ENCODE measurements around the gene SEMA5B.

SEMA5B gene

DNA sequence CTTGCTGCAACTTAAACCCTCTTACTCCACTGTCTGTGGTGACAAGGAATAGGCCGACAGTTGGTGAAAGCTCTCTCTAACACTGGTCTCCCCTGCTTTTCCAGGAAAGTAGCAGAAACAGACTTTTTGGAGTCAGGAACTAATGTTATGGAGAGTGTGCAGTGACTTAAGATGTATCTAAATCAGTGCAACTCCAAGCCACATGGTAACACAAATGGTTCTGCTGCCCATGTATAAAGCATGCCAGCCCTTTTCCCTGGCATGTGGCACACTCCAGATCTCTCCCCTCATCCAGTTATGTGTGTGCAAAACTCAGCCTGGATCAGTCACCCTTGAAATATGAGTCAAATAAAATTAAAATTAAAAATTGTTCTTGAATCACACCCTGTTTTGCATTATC lies 55.4 kb downstream of the SEMA5B start:
- DNase-seq = no peak

DNA sequence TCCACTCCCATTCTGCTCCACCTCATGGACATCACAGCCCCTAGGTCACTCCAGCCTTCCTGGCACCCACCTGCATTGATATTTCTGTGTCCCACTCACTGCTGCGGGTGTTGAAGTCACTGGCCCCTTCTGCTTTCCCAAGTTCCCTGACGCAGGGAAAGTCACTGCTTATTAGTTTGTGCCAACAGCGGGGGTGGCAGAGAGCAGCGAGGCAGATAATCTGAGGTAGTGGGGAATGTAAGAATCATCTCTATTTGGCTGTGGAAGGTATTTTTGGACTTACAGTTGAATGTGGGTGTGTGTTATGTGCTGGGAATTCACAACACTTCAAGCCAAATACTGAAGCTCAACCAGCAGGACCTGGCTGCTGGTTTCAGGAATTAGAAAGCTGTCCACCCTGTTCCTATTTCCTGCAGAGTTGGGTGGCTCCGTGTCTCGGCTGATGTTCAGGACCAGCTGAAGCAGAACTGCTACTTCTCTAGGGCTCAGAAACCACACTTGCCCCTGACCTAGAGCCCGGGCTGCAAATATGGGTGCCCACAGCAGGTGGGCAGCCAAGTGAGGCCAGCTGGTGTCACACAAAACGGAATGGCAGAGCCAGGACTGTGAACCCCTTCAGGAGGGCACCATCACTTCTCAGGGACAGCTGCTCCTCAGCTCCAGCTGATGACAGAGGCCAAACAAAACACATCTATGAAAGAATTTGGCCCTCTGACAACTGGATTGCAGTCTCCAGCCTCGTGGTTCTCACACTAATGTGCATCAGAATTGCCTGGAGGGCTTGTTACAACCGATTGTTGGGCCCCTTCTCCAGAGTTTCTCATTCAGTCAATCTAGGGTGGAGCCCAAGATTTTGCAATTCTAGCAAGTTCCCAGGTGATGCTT lies 57.7 kb downstream of the SEMA5B start:
- DNase-seq = no peak

DNA sequence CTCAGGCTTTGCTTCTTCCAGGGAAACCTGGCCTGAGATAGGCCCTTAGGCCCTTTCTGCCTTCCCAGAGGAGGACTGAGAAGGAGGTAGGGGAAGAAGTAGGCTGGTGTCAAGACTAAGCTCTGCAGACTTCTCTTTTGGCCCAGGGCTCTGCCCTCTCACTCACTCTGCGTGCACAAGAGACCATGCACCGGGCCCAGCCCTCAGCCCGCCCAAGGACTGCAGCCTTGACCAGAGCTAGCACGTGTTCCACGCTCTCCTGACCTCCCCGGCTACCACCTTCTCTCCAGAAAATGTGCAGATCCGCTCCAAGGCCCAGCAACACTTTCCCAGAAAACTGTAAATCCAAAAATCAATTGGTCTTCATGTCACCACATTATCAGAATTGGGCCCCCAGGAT lies 59.8 kb downstream of the SEMA5B start:
- DNase-seq = no peak

DNA sequence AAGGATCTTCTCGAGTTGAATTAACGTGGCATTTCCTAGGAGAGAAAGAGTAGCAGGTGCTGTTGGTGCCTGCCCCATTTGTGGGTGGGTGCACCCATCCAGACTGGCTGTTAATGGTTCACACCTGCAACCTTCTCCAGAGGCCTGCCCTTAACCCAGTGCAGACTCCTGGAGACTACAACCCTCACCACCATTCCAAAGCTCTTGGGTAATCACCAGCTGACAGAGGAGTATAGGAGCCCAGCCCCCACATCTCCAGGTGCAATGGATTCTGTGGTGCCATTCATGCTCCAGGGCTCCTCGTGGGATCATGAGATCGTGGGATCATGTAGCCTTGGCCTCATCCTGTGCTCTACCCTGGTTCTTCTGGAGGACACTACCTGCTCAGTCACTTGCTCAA lies 60.2 kb downstream of the SEMA5B start:
- no peak for DNase-seq

DNA sequence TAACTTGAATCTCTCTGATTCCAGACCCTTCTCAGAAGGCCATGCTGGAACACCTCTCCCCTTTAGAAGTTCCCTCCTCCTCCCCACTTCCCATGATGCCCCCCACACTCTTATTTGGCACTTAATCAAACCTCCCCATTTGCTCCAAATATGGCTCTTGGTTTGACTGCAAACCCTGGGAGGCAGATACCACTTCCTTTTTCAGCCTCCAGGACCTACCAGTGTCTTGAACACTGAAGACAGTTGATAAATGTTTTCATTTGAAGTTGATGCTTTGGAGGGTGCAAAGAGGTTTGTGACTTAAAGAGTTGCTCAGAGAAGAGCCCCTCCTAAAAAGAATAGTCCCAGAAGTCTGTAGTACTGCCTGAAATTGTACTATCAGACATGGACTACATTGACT lies 61.5 kb downstream of the SEMA5B start:
- no peak for DNase-seq

DNA sequence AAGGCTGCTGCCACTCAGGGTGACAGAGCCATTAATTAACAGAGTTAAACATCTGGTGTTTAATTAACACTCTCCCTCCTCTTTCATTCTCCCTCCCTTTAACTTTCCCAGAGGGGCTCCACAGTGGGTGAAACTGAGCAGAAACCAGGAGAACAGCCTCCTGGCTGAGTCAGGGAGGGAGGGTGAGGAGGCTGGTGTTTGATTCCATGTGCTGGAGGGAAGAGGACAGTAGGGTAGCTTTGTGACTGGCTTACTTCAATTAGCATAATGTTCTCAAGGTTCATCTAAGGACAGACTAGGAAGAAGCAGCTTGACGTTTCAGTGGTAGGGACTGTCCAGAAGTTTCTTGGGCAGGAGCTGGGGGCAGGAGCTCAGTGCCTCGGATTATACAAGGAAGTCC lies 62.8 kb downstream of the SEMA5B start:
- no peak for DNase-seq

DNA sequence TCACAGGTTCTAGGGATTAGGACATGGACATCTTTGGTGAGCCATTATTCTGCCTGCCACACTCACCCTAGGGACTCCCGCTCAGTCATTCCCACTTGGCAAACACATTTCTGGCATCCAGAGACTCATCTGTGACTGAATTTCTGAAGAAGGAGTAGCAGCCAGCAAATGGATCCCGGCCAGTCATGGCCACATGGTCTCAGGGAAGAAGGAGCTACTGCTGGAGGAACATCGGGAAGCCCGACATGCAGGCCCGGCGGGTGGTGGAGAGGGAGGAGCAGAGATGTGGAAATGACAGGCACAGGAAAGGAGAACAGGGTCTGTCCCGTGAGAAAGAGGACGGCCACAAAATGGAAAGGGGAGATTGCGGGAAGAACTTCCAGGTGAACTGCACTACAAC lies 65.4 kb downstream of the SEMA5B start:
- DNase-seq = no peak

DNA sequence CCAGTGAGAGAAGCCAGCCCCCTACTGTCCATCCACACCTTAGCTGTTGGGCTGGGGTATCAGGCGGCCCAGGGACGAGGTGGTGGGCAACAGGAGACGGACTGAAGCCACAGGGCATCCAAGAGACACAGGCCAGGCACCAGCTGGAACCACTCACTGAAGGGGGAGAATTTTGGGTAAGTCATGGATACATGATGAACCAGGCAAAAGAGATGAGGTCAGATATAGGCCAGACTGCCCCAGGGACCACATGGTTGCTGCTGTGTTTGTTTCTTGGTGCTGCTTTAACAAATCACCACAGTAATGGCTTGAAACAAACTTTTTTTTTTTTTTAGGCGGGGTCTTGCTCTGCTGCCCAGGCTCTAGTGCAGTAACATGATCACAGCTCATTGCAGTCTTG lies 66.4 kb downstream of the SEMA5B start:
- no peak for DNase-seq

DNA sequence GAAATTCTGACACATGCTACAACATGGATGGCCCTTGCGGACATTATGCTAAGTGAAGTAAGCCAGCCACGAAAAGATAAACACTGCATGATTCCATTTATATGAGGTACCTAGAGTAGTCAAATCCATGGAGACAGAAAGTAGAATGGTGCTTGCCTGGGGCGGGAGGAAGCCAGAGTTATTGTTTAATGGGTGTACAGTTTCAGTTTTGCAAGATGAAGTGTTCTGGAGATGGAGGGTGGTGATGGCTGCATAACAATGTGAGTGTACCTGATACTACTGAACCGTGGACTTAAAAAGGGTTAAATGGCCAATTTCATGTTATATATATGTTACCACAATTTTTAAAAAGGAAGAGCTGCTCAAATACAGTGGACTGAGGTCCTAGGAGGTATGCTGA lies 66.9 kb downstream of the SEMA5B start:
- no peak for DNase-seq

DNA sequence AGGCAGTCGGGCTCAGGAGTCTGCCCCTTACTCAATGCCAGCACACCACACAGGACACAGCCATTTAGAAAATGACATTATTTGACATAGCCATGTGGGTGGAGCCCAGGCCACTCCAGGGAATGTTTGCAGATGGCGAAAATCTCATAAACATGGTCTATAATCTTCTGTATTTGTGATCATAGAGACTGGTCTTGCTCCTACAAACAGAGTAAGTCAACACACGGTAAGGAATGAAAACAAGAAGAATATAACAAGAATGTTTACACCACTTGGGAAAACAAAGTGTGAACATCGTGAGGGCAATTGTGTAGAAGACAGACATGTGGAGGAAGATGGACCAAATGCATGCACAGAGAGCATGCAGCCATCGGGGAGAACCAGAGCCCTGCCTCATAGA lies 68.2 kb downstream of the SEMA5B start:
- no peak for DNase-seq

- DNase-seq = no peak
These were observed 69.6 kb downstream of the SEMA5B start for GRCh38 chr3:122957707-122958689.

DNA sequence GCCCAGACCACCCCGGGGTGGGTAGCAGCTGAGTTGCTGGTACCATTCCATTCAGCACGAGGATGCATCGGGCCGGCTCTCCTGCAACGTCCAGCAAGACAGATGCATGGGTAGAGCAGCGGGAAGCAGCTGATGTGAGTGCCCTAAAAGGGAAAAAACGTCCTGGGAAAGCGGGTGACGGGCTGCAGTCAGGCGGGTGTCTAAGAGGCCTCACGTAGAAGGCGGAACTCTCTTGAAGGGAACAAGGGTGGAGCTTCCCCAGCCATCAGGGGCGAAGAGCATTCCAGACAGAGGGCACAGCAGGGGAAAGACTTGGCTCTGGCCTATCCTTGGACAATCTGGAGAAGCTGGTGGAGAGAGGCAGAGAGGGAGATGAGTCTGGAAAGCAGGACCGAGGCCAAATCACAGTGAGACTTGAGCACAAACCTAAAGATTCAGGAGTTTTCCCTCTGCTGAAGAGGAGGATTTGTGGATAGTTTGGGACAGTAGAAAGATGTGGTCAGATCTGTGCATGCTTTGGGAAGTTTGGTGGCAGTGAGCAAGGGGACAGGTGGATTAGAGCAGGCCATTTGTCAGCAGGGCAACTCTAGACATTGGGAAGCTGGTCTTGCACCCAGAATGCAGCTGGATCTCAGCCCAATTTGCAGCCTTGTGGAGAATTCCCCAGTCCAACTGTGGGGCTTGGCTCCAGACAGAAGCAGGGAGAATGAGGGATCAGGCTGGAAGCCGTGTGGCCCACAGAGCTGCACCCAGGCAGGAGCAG lies 70.7 kb downstream of the SEMA5B start:
- DNase-seq = no peak

DNA sequence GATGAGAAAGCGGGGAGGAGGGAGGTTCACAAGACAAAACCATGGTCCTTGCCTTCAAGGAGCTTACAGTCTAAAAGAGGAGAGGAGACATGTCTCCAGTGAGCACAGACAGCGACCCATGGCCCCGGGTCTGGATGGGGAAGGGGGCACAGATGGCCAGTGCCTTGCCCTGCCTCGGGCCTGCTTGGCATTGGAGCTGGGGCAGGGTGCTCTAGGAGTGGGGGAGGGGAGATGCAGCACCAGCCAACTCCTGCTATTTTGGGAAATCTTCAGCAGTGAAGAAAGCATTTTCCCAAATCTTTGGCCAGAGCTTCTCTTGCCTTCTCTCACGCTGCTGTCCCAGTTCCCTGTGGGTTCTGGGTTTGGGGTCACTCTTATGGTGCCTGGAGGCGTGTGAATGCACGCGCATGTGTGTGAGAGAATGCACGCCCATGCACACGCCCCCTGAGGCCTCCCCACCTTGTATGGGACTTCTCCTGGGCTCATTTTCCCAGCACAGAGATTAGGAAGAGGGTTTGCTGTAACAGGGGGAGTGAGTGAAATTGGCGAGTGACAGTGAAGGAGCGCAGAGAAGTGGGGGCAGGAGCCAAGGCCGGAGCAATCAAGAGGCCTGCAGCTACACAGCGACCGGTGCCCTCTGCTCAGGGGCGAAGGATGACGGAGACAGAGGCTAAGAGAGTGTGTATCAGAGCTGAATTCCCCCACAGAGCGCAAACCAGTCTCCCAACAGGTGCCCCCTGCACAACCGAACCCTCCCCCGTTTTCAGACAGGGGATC lies 71.5 kb downstream of the SEMA5B start:
- no peak for DNase-seq

DNA sequence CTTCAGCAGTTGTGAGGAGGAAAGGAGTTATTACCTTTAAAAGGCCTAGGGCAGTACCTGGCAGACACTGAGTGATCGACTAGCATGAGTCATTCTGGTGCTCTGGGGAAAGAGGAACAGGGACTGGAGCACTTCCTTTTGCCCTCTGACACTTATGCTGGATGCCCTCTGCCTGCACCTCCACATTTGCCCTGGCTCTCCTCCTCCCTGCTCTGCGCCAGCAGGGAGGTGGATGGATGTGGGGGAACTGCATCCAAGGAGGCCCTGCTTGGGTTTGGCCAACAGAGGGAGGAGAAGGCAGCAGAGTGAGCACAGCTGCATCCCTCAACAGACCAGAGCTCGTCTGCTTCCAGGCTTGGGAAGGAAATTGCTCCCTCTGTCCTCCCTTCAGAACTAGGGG lies 75.0 kb downstream of the SEMA5B start:
- peak in 1 of 2 donors; percentile 20 for DNase-seq

- DNase-seq = no peak
These were observed 79.2 kb downstream of the SEMA5B start for GRCh38 chr3:122948408-122948807.

DNA sequence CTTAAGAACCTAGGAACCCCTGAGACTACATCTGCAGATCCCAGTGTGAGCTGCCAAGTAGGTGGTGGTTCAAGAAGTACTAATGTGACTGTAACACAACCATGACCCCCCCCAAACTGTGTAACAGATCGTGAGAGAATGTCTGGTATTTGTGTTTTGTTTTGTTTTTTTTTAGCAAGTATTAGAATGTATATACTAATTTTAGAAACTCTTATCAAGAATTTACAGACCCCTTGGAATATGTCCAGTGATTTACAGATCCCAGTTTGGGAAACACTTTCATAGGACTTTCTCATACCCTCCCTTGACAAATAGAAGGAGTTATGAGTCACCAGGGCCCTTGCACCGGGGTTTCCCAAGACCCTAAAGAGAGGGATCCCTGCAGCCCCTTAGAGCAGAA lies 79.8 kb downstream of the SEMA5B start:
- no peak for DNase-seq

DNA sequence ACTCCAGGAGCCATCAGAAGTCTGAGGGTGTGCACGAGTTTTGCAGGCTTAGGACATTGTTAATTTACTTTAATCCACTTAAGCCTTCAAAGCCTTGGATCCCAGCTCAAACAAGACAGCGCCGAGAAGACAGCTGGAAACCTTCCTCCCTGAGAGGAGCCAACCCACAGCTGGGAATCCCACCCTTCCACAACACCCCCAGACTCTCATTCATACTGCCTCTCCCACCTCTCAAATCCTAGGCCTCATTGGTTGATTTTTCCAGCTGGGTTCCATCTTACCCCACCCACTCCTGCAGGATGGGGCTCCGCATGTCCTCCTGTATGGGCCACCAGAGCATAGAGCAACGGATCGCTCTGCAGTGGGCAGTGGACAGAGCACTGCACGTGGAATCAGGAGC lies 80.4 kb downstream of the SEMA5B start:
- DNase-seq = no peak

- DNase-seq = no peak
These were observed 81.4 kb downstream of the SEMA5B start for GRCh38 chr3:122946185-122946584.

GRCh38 chr3:122945230-122945629 lies 82.3 kb downstream of the SEMA5B start:
- no peak for DNase-seq

GRCh38 chr3:122944671-122945161 lies 82.8 kb downstream of the SEMA5B start:
- DNase-seq = no peak

DNA sequence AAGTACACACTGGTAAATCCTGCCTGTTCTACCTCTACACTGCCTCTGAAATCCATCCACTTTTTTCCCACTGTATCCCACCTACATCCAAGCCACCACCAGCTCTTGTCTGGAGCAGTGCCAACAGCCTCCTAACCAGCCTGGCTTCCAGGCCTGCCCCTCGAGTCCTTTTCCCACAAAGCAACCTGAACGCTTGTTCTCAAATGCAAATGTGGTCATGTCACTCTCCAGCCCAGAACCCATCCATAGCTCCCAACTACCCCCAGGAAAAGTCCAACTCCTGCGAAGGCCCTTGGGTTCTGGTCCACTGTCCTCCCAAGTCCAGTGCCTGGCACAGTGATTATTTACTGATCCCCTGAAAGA lies 83.8 kb downstream of the SEMA5B start:
- no peak for DNase-seq
